HEK293 (cell line): ENCODE data around the gene RAB3GAP2.
A peak's percentile ranks its signal among the peaks of the same experiment; 100 is the strongest.

Experiments used
- CTCF ChIP-seq: fragments of 450-650 bp; formaldehyde crosslinking; IDR thresholded peaks from 2 replicates; pipeline ENCODE4 v1.5.1; 2016; ENCODE audit warnings: missing biosample characterization, missing genetic modification characterization
- GLI2 ChIP-seq: fragments of 450-650 bp; formaldehyde crosslinking; IDR thresholded peaks from 2 replicates; pipeline ENCODE4; 2017; ENCODE audit warnings: missing biosample characterization, missing genetic modification characterization, low read depth, borderline replicate concordance
- HOXC10 ChIP-seq: sonication (generic); formaldehyde crosslinking; IDR thresholded peaks from 2 replicates; pipeline ENCODE4 v1.8.1; 2023; ENCODE audit warnings: mild to moderate bottlenecking, missing genetic modification reagents
- MYNN ChIP-seq: fragments of 450-650 bp; formaldehyde crosslinking; IDR thresholded peaks from 2 replicates; pipeline ENCODE4 v1.5.1; 2016; ENCODE audit warnings: missing biosample characterization, missing genetic modification characterization, borderline replicate concordance
- PRDM10 ChIP-seq: fragments of 450-650 bp; formaldehyde crosslinking; IDR thresholded peaks from 2 replicates; pipeline ENCODE4 v1.5.1; 2016; ENCODE audit warnings: missing biosample characterization, missing genetic modification characterization
- REST ChIP-seq: fragments of 450-650 bp; formaldehyde crosslinking; IDR thresholded peaks from 2 replicates; pipeline ENCODE4 v1.5.1; 2016; ENCODE audit warnings: missing biosample characterization, missing genetic modification characterization
- SALL2 ChIP-seq: fragments of 450-650 bp; formaldehyde crosslinking; IDR thresholded peaks from 2 replicates; pipeline ENCODE4 v1.5.0; 2017; ENCODE audit warnings: missing biosample characterization, mild to moderate bottlenecking, missing genetic modification characterization, borderline replicate concordance
- SP7 ChIP-seq: fragments of 450-650 bp; formaldehyde crosslinking; IDR thresholded peaks from 2 replicates; pipeline ENCODE4 v1.5.1; 2016; ENCODE audit warnings: missing biosample characterization, missing genetic modification characterization
- ZBTB21 ChIP-seq: fragments of 450-650 bp; formaldehyde crosslinking; IDR thresholded peaks from 2 replicates; pipeline ENCODE4 v1.5.1; 2017; ENCODE audit warnings: missing biosample characterization, missing genetic modification characterization
- ZBTB7A ChIP-seq: fragments of 450-650 bp; formaldehyde crosslinking; IDR thresholded peaks from 2 replicates; pipeline ENCODE4 v1.5.1; 2016; ENCODE audit warnings: low read depth, missing biosample characterization, missing genetic modification characterization
- ZBTB8A ChIP-seq: fragments of 450-650 bp; formaldehyde crosslinking; IDR thresholded peaks from 2 replicates; pipeline ENCODE4 v1.5.1; 2016; ENCODE audit warnings: missing biosample characterization, missing genetic modification characterization
- ZEB2 ChIP-seq: fragments of 450-650 bp; formaldehyde crosslinking; IDR thresholded peaks from 2 replicates; pipeline ENCODE4 v1.5.1; 2016; ENCODE audit warnings: missing biosample characterization, missing genetic modification characterization
- ZFP3 ChIP-seq: fragments of 450-650 bp; formaldehyde crosslinking; IDR thresholded peaks from 2 replicates; pipeline ENCODE4 v1.5.1; 2016; ENCODE audit warnings: low read depth, missing biosample characterization, missing genetic modification characterization
- ZNF121 ChIP-seq: fragments of 450-650 bp; formaldehyde crosslinking; IDR thresholded peaks from 2 replicates; pipeline ENCODE4 v1.5.1; 2016; ENCODE audit warnings: missing biosample characterization, missing genetic modification characterization
- ZNF2 ChIP-seq: fragments of 450-650 bp; formaldehyde crosslinking; IDR thresholded peaks from 2 replicates; pipeline ENCODE4 v1.5.1; 2016; ENCODE audit warnings: missing biosample characterization, missing genetic modification characterization
- ZNF239 ChIP-seq: fragments of 450-650 bp; formaldehyde crosslinking; IDR thresholded peaks from 2 replicates; pipeline ENCODE4 v1.5.1; 2016; ENCODE audit warnings: missing biosample characterization, missing genetic modification characterization
- ZNF354C ChIP-seq: fragments of 450-650 bp; formaldehyde crosslinking; IDR thresholded peaks from 2 replicates; pipeline ENCODE4 v1.5.1; 2016; ENCODE audit warnings: missing biosample characterization, missing genetic modification characterization, low read depth, borderline replicate concordance
- ZNF404 ChIP-seq: fragments of 450-650 bp; formaldehyde crosslinking; IDR thresholded peaks from 2 replicates; pipeline ENCODE4 v1.5.1; 2017; ENCODE audit warnings: missing biosample characterization, missing genetic modification characterization
- ZNF416 ChIP-seq: fragments of 450-650 bp; formaldehyde crosslinking; IDR thresholded peaks from 2 replicates; pipeline ENCODE4 v1.5.1; 2016; ENCODE audit warnings: missing biosample characterization, missing genetic modification characterization
- ZNF426 ChIP-seq: fragments of 450-650 bp; formaldehyde crosslinking; IDR thresholded peaks from 2 replicates; pipeline ENCODE4 v1.5.1; 2017; ENCODE audit warnings: missing biosample characterization, missing genetic modification characterization, mild to moderate bottlenecking, inconsistent platforms, moderate library complexity
- ZNF585B ChIP-seq: fragments of 450-650 bp; formaldehyde crosslinking; IDR thresholded peaks from 2 replicates; pipeline ENCODE4 v1.5.1; 2016; ENCODE audit warnings: missing biosample characterization, missing genetic modification characterization
- ZNF629 ChIP-seq: fragments of 450-650 bp; formaldehyde crosslinking; IDR thresholded peaks from 2 replicates; pipeline ENCODE4 v1.5.1; 2017; ENCODE audit warnings: missing biosample characterization, missing genetic modification characterization
- ZNF660 ChIP-seq: fragments of 450-650 bp; IDR thresholded peaks from 2 replicates; pipeline ENCODE4 v1.5.1; 2018; ENCODE audit warnings: missing biosample characterization, mild to moderate bottlenecking, missing genetic modification characterization
- ZSCAN16 ChIP-seq: fragments of 450-650 bp; formaldehyde crosslinking; IDR thresholded peaks from 2 replicates; pipeline ENCODE4 v1.5.1; 2016; ENCODE audit warnings: missing biosample characterization, missing genetic modification characterization
- ZSCAN5A ChIP-seq: fragments of 450-650 bp; formaldehyde crosslinking; IDR thresholded peaks from 2 replicates; pipeline ENCODE4 v1.5.1; 2016; ENCODE audit warnings: missing biosample characterization, missing genetic modification characterization
- TF ChIP-seq, protein P1 (sequence below): fragments of 450-650 bp; formaldehyde crosslinking; IDR thresholded peaks from 2 replicates; pipeline ENCODE4 v1.5.1; 2016; ENCODE audit warnings: missing biosample characterization, missing genetic modification characterization, low read depth
- TF ChIP-seq, protein P2 (sequence below): fragments of 450-650 bp; formaldehyde crosslinking; IDR thresholded peaks from 2 replicates; pipeline ENCODE4 v1.5.1; 2017; ENCODE audit warnings: missing biosample characterization, missing genetic modification characterization

RAB3GAP2 gene

DNA sequence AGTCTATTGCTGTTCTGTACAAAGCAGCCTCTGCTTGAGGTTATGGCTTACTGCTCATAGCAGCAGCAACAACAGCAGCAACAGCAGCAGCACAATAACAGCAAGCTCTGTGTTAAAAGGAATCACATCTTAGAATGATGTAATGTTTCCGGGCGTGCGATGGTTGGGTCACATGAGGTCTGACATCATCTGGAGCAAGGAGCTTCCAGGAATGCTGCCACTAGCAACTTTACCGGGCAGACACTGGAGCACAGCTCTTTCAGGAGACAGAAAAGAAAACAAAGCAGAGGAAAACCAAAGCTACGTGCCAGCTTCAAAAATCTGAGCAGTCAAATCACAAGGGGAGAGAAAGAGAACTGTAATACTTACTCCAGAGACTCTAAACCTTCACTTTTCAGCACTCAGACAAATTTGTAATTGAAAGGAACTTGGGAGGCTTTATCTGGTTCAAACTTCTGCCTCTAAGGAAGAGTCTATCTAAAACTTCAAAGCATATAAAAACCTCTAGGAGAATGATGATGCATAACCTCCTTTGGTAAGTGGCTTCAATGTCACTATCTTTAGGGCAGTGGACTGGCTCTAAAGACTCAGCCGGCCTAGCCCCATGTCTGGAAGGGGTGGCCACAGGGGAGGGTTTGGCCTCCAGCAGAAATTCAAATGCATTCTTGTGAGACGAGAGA, 28.3 kb upstream of the RAB3GAP2 start (continued):
- TF ChIP-seq ZSCAN5A (tag by site-specific recombination): no peak
- TF ChIP-seq SP7 (tag by site-specific recombination): peak; percentile 84
- peak; percentile 43; the same call in 1 of the 2 replicates for TF ChIP-seq ZNF2 (tag by site-specific recombination)
- peak; percentile 99 for TF ChIP-seq ZNF629 (tag by site-specific recombination)
- no peak for TF ChIP-seq ZNF354C
- TF ChIP-seq GLI2: no peak
- no peak for TF ChIP-seq ZNF426 (tag by site-specific recombination)
- TF ChIP-seq ZSCAN16: no peak
- no peak for TF ChIP-seq ZNF121 (tag by site-specific recombination)
- no peak for TF ChIP-seq MYNN (tag by site-specific recombination)
- TF ChIP-seq ZEB2 (tag by site-specific recombination): peak; percentile 92
- no peak for TF ChIP-seq HOXC10
- TF ChIP-seq ZNF416: no peak
- no peak for TF ChIP-seq SALL2 (tag by site-specific recombination)
- no peak for TF ChIP-seq ZBTB8A
- no peak for TF ChIP-seq ZFP3
- TF ChIP-seq, protein P1, sequence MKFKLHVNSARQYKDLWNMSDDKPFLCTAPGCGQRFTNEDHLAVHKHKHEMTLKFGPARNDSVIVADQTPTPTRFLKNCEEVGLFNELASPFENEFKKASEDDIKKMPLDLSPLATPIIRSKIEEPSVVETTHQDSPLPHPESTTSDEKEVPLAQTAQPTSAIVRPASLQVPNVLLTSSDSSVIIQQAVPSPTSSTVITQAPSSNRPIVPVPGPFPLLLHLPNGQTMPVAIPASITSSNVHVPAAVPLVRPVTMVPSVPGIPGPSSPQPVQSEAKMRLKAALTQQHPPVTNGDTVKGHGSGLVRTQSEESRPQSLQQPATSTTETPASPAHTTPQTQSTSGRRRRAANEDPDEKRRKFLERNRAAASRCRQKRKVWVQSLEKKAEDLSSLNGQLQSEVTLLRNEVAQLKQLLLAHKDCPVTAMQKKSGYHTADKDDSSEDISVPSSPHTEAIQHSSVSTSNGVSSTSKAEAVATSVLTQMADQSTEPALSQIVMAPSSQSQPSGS (tag by site-specific recombination): peak; percentile 99
- no peak for TF ChIP-seq CTCF
- TF ChIP-seq ZNF585B (tag by site-specific recombination): no peak
- TF ChIP-seq PRDM10 (tag by site-specific recombination): peak; percentile 49; the same call in 1 of the 2 replicates
- TF ChIP-seq, protein P2, sequence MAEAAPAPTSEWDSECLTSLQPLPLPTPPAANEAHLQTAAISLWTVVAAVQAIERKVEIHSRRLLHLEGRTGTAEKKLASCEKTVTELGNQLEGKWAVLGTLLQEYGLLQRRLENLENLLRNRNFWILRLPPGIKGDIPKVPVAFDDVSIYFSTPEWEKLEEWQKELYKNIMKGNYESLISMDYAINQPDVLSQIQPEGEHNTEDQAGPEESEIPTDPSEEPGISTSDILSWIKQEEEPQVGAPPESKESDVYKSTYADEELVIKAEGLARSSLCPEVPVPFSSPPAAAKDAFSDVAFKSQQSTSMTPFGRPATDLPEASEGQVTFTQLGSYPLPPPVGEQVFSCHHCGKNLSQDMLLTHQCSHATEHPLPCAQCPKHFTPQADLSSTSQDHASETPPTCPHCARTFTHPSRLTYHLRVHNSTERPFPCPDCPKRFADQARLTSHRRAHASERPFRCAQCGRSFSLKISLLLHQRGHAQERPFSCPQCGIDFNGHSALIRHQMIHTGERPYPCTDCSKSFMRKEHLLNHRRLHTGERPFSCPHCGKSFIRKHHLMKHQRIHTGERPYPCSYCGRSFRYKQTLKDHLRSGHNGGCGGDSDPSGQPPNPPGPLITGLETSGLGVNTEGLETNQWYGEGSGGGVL (tag by site-specific recombination): no peak
- TF ChIP-seq ZNF239: no peak
- TF ChIP-seq REST (tag by site-specific recombination): no peak
- TF ChIP-seq ZNF404: no peak
- peak; percentile 98 for TF ChIP-seq ZBTB21 (tag by site-specific recombination)
- peak; percentile 88; the same call in 1 of the 2 replicates for TF ChIP-seq ZNF660 (tag by site-specific recombination)
- TF ChIP-seq ZBTB7A (tag by site-specific recombination): no peak
